ENCODE measurements around the gene DGKI. TPM values are rescaled to one million over a fixed set of nuclear protein-coding genes. Genes with fewer than 3 reads are reported as not detected.

The DGKI gene
- total and polyA plus RNA-seq, 2 of the 4 experiments (the other 2 are of a cell fraction), result 3.9 to 15.8 TPM

DNA sequence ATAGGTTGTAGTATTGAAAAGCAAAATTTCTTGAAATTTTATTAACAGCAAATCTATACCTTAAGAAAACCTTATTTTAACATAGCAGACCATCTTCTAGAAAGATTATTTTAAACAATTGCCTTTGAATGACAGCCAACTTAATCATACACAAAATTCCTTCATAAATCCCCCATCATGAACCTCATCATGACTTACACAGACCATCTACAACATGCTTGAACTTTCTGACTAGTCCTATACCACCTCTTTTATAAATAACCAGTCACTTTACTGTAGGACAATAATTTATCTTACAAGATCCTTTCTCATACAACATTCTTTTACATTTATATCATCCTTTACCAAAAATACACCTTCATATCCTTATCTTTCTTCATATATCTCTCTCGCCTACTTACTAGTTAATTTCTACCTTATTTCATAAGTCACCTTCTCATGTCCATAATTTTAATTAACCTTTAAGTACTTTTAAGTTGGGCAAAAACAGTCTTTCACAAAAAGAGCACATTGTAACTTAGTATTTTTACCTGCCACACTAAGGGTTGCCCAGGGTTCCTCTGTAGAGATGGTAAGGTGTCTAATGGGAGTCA lies 486.6 kb downstream of the DGKI start:
- DNase-seq (no peak), ATAC-seq (ENCODE audit: low read depth) (no peak)
- dilution Hi-C loops (cut with HindIII; ENCODE audit: low sequenced_read_pairs, unreplicated experiment), result no loop called here
- Histone ChIP-seq H3K56ac (ENCODE audit: extremely low read depth, insufficient read depth, low read length) (no peak overlapping the region), H4K5ac (ENCODE audit: low read depth, low read length) (no peak overlapping the region), H4K8ac (ENCODE audit: low read depth in 2 of 2, low read length in 2 of 2) (no peak overlapping the region), H3K9me1 (ENCODE audit: insufficient read depth, low read length) (no peaks in the 10 kb centered on the region), H3K4me1 (ENCODE audit: control insufficient read depth, insufficient read depth, low read length) (no peaks in the 10 kb centered on the region), H3K9ac (ENCODE audit: low read depth, low read length) (no peak overlapping the region), H3K27ac (ENCODE audit: insufficient read depth, low read length) (no peak overlapping the region), H2BK15ac (ENCODE audit: low read depth, low read length) (no peak overlapping the region), H3K23ac (ENCODE audit: low read depth, low read length) (no peak overlapping the region), H3K27me3 (ENCODE audit: control insufficient read depth, insufficient read depth, low read length) (no peaks in the 10 kb centered on the region), H3K18ac (ENCODE audit: low read depth, low read length) (no peak overlapping the region), H4K20me1 (ENCODE audit: insufficient read depth, low read length) (no peaks in the 10 kb centered on the region), H3K79me1 (ENCODE audit: low read depth in 1 of 2, low read length in 2 of 2) (no peaks in the 10 kb centered on the region), H2BK120ac (ENCODE audit: low read depth, low read length) (no peak overlapping the region), H3K14ac (replicated peaks; ENCODE audit: low read depth, low read length) (no peak overlapping the region), H4K91ac (ENCODE audit: insufficient read depth, low read depth, low read length) (no peak overlapping the region), H3K9me3 (ENCODE audit: control insufficient read depth, insufficient read depth, low read length) (peaks cover 22% of the 10 kb centered on the region), H3K4ac (ENCODE audit: low read depth, low read length) (no peak overlapping the region), H2BK20ac (ENCODE audit: low read depth, low read length) (no peak overlapping the region), H3K4me2 (ENCODE audit: low read depth, low read length) (no peak overlapping the region), H2AK5ac (ENCODE audit: low read depth, low read length) (no peak overlapping the region), H2AFZ (replicated peaks; ENCODE audit: low read length, poor library complexity) (no peak overlapping the region), H2BK5ac (ENCODE audit: low read depth, low read length, poor library complexity, severe bottlenecking) (no peak overlapping the region), H3K36me3 (ENCODE audit: control insufficient read depth, insufficient read depth, low read length) (no peaks in the 10 kb centered on the region), H3K4me3 (ENCODE audit: insufficient read depth, low read depth, low read length) (no peak overlapping the region), H2AK9ac (replicated peaks; ENCODE audit: low read depth, low read length, poor library complexity) (no peak overlapping the region)
- TF ChIP-seq CTCF (conservative IDR thresholded peaks at IDR 0.05; ENCODE audit: low read depth, low read length) (no peak), USF2 (IDR thresholded peaks at IDR 0.05; ENCODE audit: low read depth, low read length) (no peak), BHLHE40 (IDR thresholded peaks at IDR 0.05; ENCODE audit: low read depth, low read length) (no peak), CHD1 (IDR thresholded peaks at IDR 0.05; ENCODE audit: low read depth, low read length) (no peak), NFE2L2 (IDR thresholded peaks at IDR 0.05; ENCODE audit: low read depth, low read length) (no peak)
- no TSS peak for BruUV-seq (replicated peaks)
- ChIA-PET CTCF (no interaction called here), POLR2A (ENCODE audit: unreplicated experiment) (no interaction called here)
- WGBS, 2 experiments (ENCODE audit: extremely low coverage in 2 of 2, insufficient read length in 1 of 2), result 63% methylated on average over 1 of the region's 1 CpG; no CpG with 5 or more reads in 1 of the 2 experiments
- in situ Hi-C loops (cut with MboI; ENCODE audit: low sequenced_read_pairs), result no loop called here
- intact Hi-C loops (cut with micrococcal nuclease), result no loop called here
